HEK293 (cell line): ENCODE results near the gene TMEM181.

Experiments used
- TCF7L2 ChIP-seq: IDR thresholded peaks from 2 replicates; pipeline ENCODE4 v1.6.1; 2011; ENCODE audit warnings: low read depth, mild to moderate bottlenecking, inconsistent platforms, low read length, moderate library complexity, borderline replicate concordance
- ZNF10 ChIP-seq: fragments of 450-650 bp; formaldehyde crosslinking; IDR thresholded peaks from 2 replicates; pipeline ENCODE4 v1.5.1; 2017; ENCODE audit warnings: missing biosample characterization, missing genetic modification characterization
- ZNF416 ChIP-seq: fragments of 450-650 bp; formaldehyde crosslinking; IDR thresholded peaks from 2 replicates; pipeline ENCODE4 v1.5.1; 2016; ENCODE audit warnings: missing biosample characterization, missing genetic modification characterization
- TF ChIP-seq, protein P1 (sequence below): fragments of 450-650 bp; formaldehyde crosslinking; IDR thresholded peaks from 2 replicates; pipeline ENCODE4 v1.5.1; 2016; ENCODE audit warnings: missing biosample characterization, missing genetic modification characterization

- TF ChIP-seq ZNF416 (tag by site-specific recombination) (no peak), TCF7L2 (no peak), ZNF10 (tag by site-specific recombination) (no peak)
- TF ChIP-seq, protein P1, sequence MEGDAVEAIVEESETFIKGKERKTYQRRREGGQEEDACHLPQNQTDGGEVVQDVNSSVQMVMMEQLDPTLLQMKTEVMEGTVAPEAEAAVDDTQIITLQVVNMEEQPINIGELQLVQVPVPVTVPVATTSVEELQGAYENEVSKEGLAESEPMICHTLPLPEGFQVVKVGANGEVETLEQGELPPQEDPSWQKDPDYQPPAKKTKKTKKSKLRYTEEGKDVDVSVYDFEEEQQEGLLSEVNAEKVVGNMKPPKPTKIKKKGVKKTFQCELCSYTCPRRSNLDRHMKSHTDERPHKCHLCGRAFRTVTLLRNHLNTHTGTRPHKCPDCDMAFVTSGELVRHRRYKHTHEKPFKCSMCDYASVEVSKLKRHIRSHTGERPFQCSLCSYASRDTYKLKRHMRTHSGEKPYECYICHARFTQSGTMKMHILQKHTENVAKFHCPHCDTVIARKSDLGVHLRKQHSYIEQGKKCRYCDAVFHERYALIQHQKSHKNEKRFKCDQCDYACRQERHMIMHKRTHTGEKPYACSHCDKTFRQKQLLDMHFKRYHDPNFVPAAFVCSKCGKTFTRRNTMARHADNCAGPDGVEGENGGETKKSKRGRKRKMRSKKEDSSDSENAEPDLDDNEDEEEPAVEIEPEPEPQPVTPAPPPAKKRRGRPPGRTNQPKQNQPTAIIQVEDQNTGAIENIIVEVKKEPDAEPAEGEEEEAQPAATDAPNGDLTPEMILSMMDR (tag by site-specific recombination) = no peak
Observed at GRCh38 chr6:158561938-158562337, 2.0 kb downstream of the TMEM181 start.
